Right hindlimb (tissue), 1 donor: ENCODE results near the gene DRC7.

Experiments used
- DNase-seq: peaks from one replicate; pipeline ENCODE4 v3.0.0-alpha.2; 2018

Gene DRC7

GRCh38 chr16:57753448-57754353, 59.1 kb downstream of the DRC7 start:
- DNase-seq, result no peak

- no peak for DNase-seq
Observed at GRCh38 chr16:57754354-57755060, 59.9 kb downstream of the DRC7 start.

- no peak for DNase-seq
Observed at GRCh38 chr16:57755061-57755684, 60.6 kb downstream of the DRC7 start.

- DNase-seq, result no peak
Observed at GRCh38 chr16:57755726-57756423, 61.3 kb downstream of the DRC7 start.

GRCh38 chr16:57756424-57757325, 62.1 kb downstream of the DRC7 start:
- no peak for DNase-seq

- DNase-seq, result peak; percentile 83
Observed at GRCh38 chr16:57757326-57757786, 62.8 kb downstream of the DRC7 start.

- DNase-seq, result no peak
Observed at GRCh38 chr16:57757883-57758282, 63.3 kb downstream of the DRC7 start.

GRCh38 chr16:57758331-57759117, 63.9 kb downstream of the DRC7 start:
- DNase-seq, result no peak

- no peak for DNase-seq
Observed at GRCh38 chr16:57759131-57759530, 64.5 kb downstream of the DRC7 start.

- no peak for DNase-seq
Observed at GRCh38 chr16:57759541-57760356, 65.1 kb downstream of the DRC7 start.

- DNase-seq, result no peak
Observed at GRCh38 chr16:57760357-57761160, 66.0 kb downstream of the DRC7 start.

GRCh38 chr16:57761301-57761700, 66.7 kb downstream of the DRC7 start:
- no peak for DNase-seq

GRCh38 chr16:57761957-57762356, 67.4 kb downstream of the DRC7 start:
- DNase-seq, result no peak

GRCh38 chr16:57762365-57763040, 67.9 kb downstream of the DRC7 start:
- DNase-seq, result no peak

GRCh38 chr16:57763285-57764005, 68.8 kb downstream of the DRC7 start:
- DNase-seq, result no peak

- no peak for DNase-seq
Observed at GRCh38 chr16:57764006-57764340, 69.4 kb downstream of the DRC7 start.

- no peak for DNase-seq
Observed at GRCh38 chr16:57764341-57765159, 69.9 kb downstream of the DRC7 start.
